ENCODE data around the gene CDKN2D.

The CDKN2D gene

DNA sequence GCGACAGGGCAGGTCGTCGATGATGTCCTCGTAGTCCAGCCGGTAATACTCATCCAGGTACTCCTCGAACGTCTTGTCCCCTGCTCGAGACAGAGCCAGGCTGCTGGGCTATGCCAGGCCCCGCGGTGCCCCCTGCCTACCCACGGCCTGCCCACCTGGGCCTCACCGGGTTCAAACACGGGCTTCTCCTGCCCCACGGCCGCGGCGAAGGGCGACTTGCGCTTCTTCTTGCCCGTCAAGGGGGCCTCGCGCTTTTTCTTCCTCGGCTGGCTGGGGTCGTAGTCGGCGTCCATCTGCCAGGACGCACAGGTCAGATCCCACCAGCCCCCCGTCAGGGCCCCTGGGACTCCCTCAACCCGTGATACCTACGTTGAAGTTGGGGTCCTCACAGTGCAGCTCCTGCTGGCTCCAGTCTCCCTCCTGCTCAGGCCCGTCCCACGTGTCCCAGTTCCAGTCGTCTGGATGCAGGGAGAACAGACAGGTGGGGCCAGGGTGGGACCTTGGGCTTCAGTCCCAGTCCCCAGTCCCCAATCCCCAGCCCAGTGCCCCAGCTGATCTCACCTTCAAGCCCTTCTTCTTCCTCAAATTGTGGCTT lies 11.1 kb downstream of the CDKN2D start:
- DNase-seq (ENCODE audit: low spot score), result no peak
- TF ChIP-seq, protein P1, sequence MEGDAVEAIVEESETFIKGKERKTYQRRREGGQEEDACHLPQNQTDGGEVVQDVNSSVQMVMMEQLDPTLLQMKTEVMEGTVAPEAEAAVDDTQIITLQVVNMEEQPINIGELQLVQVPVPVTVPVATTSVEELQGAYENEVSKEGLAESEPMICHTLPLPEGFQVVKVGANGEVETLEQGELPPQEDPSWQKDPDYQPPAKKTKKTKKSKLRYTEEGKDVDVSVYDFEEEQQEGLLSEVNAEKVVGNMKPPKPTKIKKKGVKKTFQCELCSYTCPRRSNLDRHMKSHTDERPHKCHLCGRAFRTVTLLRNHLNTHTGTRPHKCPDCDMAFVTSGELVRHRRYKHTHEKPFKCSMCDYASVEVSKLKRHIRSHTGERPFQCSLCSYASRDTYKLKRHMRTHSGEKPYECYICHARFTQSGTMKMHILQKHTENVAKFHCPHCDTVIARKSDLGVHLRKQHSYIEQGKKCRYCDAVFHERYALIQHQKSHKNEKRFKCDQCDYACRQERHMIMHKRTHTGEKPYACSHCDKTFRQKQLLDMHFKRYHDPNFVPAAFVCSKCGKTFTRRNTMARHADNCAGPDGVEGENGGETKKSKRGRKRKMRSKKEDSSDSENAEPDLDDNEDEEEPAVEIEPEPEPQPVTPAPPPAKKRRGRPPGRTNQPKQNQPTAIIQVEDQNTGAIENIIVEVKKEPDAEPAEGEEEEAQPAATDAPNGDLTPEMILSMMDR (IDR thresholded peaks at IDR 0.05; ENCODE audit: borderline replicate concordance, control extremely low read depth, extremely low read depth, insufficient read depth, missing control alignments), result no peak
- in situ Hi-C loops (cut with MboI; ENCODE audit: low sequenced_read_pairs, unreplicated experiment), result no loop called here

GRCh38 chr19:10555610-10555973 lies 13.2 kb downstream of the CDKN2D start:
- in situ Hi-C loops (cut with MboI; ENCODE audit: low sequenced_read_pairs, unreplicated experiment), result no loop called here
- TF ChIP-seq, protein P1 (IDR thresholded peaks at IDR 0.05; ENCODE audit: borderline replicate concordance, control extremely low read depth, extremely low read depth, insufficient read depth, missing control alignments), result no peak
- DNase-seq (ENCODE audit: low spot score), result no peak

- TF ChIP-seq, protein P1 (IDR thresholded peaks at IDR 0.05; ENCODE audit: borderline replicate concordance, control extremely low read depth, extremely low read depth, insufficient read depth, missing control alignments), result no peak
- no peak for DNase-seq (ENCODE audit: low spot score)
- in situ Hi-C loops (cut with MboI; ENCODE audit: low sequenced_read_pairs, unreplicated experiment), result no loop called here
These were observed 13.8 kb downstream of the CDKN2D start for GRCh38 chr19:10554760-10555609.

DNA sequence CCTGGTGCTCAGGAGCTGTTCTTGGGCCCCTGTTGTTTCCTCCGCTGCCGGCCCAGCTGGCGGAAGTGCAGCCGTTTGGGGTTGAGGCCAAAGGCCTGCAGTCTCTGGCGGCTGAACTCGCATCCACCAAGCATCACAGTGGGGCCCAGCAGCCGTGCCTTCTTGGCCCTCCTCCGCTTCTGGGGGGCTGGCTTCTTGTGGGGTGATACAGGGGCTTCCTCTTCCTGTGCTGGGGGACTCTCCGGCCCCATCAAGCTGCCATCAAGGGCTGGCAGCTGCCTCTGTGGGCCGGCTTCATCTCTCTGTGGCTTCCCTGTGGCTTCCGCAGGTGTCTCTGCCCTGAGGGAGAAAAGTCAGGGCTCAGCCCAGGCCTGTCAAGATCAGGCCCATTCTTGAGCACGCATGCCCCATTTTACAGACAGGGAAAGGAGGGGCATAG lies 14.8 kb downstream of the CDKN2D start:
- TF ChIP-seq, protein P1 (IDR thresholded peaks at IDR 0.05; ENCODE audit: borderline replicate concordance, control extremely low read depth, extremely low read depth, insufficient read depth, missing control alignments), result no peak
- in situ Hi-C loops (cut with MboI; ENCODE audit: low sequenced_read_pairs, unreplicated experiment), result no loop called here
- DNase-seq (ENCODE audit: low spot score), result peak; percentile 80

DNA sequence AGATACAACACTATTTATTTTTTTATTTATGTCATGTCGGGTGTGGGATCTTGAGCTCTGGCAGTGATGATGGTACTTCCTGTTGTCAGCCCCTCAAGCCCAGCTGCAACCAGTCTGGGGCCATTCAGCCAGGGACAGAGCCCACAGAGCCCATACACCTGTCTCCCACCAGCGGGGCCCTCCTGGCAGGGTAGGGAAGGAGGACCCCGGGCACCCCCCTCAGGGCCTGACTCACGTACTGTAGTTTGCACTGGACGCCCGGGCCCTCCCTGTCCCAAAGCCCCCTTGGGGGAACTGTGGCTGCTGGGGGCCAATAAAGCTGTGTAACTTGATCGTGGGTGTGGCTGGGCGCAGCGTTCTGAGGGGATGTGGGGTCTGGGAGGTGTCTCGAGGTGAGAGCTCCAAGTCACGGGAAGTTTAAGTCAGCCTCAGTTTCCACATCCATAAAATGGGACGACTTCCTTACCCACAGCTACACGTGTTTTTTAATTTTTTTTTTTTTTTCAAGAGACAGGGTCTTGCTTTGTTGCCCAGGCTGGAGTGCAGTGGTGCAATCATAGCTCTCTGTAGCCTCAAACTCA lies 15.6 kb downstream of the CDKN2D start:
- no peak for DNase-seq (ENCODE audit: low spot score)
- in situ Hi-C loops (cut with MboI; ENCODE audit: low sequenced_read_pairs, unreplicated experiment), result no loop called here
- TF ChIP-seq, protein P1 (IDR thresholded peaks at IDR 0.05; ENCODE audit: borderline replicate concordance, control extremely low read depth, extremely low read depth, insufficient read depth, missing control alignments), result no peak

GRCh38 chr19:10552510-10553053 lies 16.2 kb downstream of the CDKN2D start:
- DNase-seq (ENCODE audit: low spot score), result no peak
- TF ChIP-seq, protein P1 (IDR thresholded peaks at IDR 0.05; ENCODE audit: borderline replicate concordance, control extremely low read depth, extremely low read depth, insufficient read depth, missing control alignments), result no peak
- in situ Hi-C loops (cut with MboI; ENCODE audit: low sequenced_read_pairs, unreplicated experiment), result no loop called here

Measured in GM13976 (cell line).